Keratinocyte (primary cell): ENCODE measurements around the gene CHRNA10. TPM values are rescaled to one million over a fixed set of nuclear protein-coding genes. Genes with fewer than 3 reads are reported as not detected.

ENCODE experiments used
- DNase-seq: peaks from one replicate; pipeline ENCODE4 v3.0.0-alpha.2; 2011; ENCODE audit warnings: low read depth, missing footprints, low spot score
- FAIRE-seq: peaks from 2 replicates; lab custom pipeline; 2011; peaks lifted over from hg19 to GRCh38; lab: Jason Lieb, UNC
- H2AFZ ChIP-seq: 2 replicates; pipeline ENCODE4 v1.6.0; 2012; ENCODE audit warnings: low read length, control low read depth, inconsistent platforms; ENCODE audit not compliant: control insufficient read depth
- H3K27ac ChIP-seq: 2 replicates; pipeline ENCODE4 v1.5.1; 2011; ENCODE audit warnings: low read length; ENCODE audit not compliant: control insufficient read depth, insufficient read depth
- H3K27me3 ChIP-seq: 3 replicates; pipeline ENCODE4 v1.6.0; 2011; ENCODE audit warnings: low read length; ENCODE audit not compliant: control insufficient read depth, insufficient read depth; ENCODE audit errors: extremely low read depth
- H3K36me3 ChIP-seq, 2 experiments: 2 replicates in 1 of 2; 3 replicates in 1 of 2; pipeline ENCODE4 v1.5.1; 2011; ENCODE audit warnings: low read length in 2 of 2, mild to moderate bottlenecking in 1 of 2; ENCODE audit not compliant: control insufficient read depth in 2 of 2, insufficient read depth in 2 of 2; ENCODE audit errors: extremely low read depth in 1 of 2
- H3K4me1 ChIP-seq: 3 replicates; pipeline ENCODE4 v1.5.1; 2011; ENCODE audit warnings: low read length; ENCODE audit not compliant: control insufficient read depth, insufficient read depth; ENCODE audit errors: extremely low read depth
- H3K4me2 ChIP-seq: 3 replicates; pipeline ENCODE4 v1.6.0; 2011; ENCODE audit warnings: low read depth, low read length; ENCODE audit not compliant: control insufficient read depth, insufficient read depth; ENCODE audit errors: extremely low read depth
- H3K4me3 ChIP-seq, 3 experiments: fragments of 200-600 bp in 1 of 3; sonication (generic) in 1 of 3; 2 replicates in 2 of 3; 3 replicates in 1 of 3; pipeline ENCODE4 v1.5.1; 2011 to 2016; ENCODE audit warnings: low read length in 3 of 3, mild to moderate bottlenecking in 3 of 3, control low read depth in 2 of 3, inconsistent platforms in 1 of 3, low read depth in 1 of 3, mixed read lengths in 1 of 3, mixed run types in 1 of 3, moderate library complexity in 1 of 3; ENCODE audit not compliant: control insufficient read depth in 2 of 3, insufficient read depth in 2 of 3; ENCODE audit errors: extremely low read depth in 1 of 3
- H3K79me2 ChIP-seq: 2 replicates; pipeline ENCODE4 v1.6.0; 2012; ENCODE audit warnings: low read length; ENCODE audit not compliant: control insufficient read depth, insufficient read depth
- H3K9ac ChIP-seq: 3 replicates; pipeline ENCODE4 v1.6.0; 2011; ENCODE audit warnings: low read length; ENCODE audit not compliant: control insufficient read depth, insufficient read depth; ENCODE audit errors: extremely low read depth
- H3K9me1 ChIP-seq: 3 replicates; pipeline ENCODE4 v1.6.0; 2011; ENCODE audit warnings: low read length; ENCODE audit not compliant: control insufficient read depth, insufficient read depth; ENCODE audit errors: extremely low read depth
- H3K9me3 ChIP-seq: 2 replicates; pipeline ENCODE4 v1.5.1; 2012; ENCODE audit warnings: low read depth, low read length; ENCODE audit not compliant: control insufficient read depth
- H4K20me1 ChIP-seq: 3 replicates; pipeline ENCODE4 v1.6.0; 2011; ENCODE audit warnings: low read length; ENCODE audit not compliant: control insufficient read depth, insufficient read depth; ENCODE audit errors: extremely low read depth
- EZH2 ChIP-seq: IDR thresholded peaks from one replicate; pipeline ENCODE4 v1.6.1; 2012; ENCODE audit warnings: inconsistent platforms, mild to moderate bottlenecking, low read length, moderate library complexity
- dilution Hi-C: fragments of 300-500 bp; cut with MboI; formaldehyde crosslinking; loops from one replicate; pipeline ENCODE4 v1.7.0; 2020; ENCODE audit warnings: low sequenced_read_pairs; ENCODE audit not compliant: extremely low pct_ligation_motif_present
- polyA plus RNA-seq, 5 experiments: library from polyadenylated mRNA; depleted of rRNA in 3 of 5; stranded (reverse) in 3 of 5; stranded (forward) in 1 of 5; unstranded in 1 of 5; fragments of >200 nt; gene quantifications; 1 replicate in 1 of 5; 2 replicates in 3 of 5; 3 replicates in 1 of 5; pipeline versions ENCODE4 v1.2.1 to v1.2.3, GENCODE V29; 2011 to 2012; ENCODE audit warnings: missing spikeins in 2 of 5, low read depth in 1 of 5, low replicate concordance in 1 of 5
- TF ChIP-seq, protein P1 (sequence below), 3 experiments: IDR thresholded peaks in 1 of 3; conservative IDR thresholded peaks in 1 of 3; optimal IDR thresholded peaks in 1 of 3; 2 replicates in 2 of 3; 3 replicates in 1 of 3; pipeline versions ENCODE3 to v1.5.1; 2011; ENCODE audit warnings: low read length in 3 of 3, mild to moderate bottlenecking in 3 of 3, moderate library complexity in 2 of 3, control low read depth in 1 of 3, inconsistent platforms in 1 of 3; ENCODE audit not compliant: insufficient read depth in 2 of 3; ENCODE audit errors: extremely low read depth in 1 of 3

Gene CHRNA10
- polyA plus RNA-seq, 1 donor (not counting 4 experiments of a cell fraction or from before 2014, with no cell fraction given) = 0.83 TPM

DNA sequence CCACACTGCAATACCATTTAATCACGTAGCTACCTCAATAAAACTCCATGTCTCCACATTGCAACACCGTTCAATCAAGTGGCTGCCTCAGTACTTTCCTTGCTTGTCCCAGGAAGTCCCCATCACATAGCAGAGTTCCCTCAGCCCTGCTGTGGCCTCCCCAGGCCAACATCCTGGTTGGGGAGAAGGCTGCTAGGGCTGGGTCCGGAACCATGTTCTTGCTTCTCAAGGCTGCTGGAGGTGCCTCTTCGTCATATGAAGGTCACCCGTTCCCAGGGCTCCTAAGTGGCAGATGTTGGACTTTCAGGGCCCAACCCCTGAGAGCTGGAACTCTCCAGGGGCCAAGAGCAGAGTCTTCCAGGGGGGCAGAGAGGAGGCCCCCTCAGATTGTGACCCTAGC, 32.7 kb downstream of the CHRNA10 start:
- no peak overlapping the region for H3K4me2 ChIP-seq
- peaks cover 2% of the 10 kb centered on the region for H4K20me1 ChIP-seq
- FAIRE-seq = no peak
- dilution Hi-C loops = no loop called here
- no peaks in the 10 kb centered on the region for H3K79me2 ChIP-seq
- H2AFZ ChIP-seq = no peak overlapping the region
- H3K4me3 ChIP-seq = no peak overlapping the region
- no peaks in the 10 kb centered on the region for H3K9me3 ChIP-seq
- peaks cover 3% of the 10 kb centered on the region for H3K4me1 ChIP-seq
- H3K9me1 ChIP-seq = no peaks in the 10 kb centered on the region
- TF ChIP-seq, protein P1, sequence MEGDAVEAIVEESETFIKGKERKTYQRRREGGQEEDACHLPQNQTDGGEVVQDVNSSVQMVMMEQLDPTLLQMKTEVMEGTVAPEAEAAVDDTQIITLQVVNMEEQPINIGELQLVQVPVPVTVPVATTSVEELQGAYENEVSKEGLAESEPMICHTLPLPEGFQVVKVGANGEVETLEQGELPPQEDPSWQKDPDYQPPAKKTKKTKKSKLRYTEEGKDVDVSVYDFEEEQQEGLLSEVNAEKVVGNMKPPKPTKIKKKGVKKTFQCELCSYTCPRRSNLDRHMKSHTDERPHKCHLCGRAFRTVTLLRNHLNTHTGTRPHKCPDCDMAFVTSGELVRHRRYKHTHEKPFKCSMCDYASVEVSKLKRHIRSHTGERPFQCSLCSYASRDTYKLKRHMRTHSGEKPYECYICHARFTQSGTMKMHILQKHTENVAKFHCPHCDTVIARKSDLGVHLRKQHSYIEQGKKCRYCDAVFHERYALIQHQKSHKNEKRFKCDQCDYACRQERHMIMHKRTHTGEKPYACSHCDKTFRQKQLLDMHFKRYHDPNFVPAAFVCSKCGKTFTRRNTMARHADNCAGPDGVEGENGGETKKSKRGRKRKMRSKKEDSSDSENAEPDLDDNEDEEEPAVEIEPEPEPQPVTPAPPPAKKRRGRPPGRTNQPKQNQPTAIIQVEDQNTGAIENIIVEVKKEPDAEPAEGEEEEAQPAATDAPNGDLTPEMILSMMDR (optimal IDR thresholded peaks at IDR 0.05 in 1 of 3, IDR thresholded peaks at IDR 0.05 in 1 of 3, conservative IDR thresholded peaks at IDR 0.05 in 1 of 3; ENCODE audit: extremely low read depth in 1 of 3, insufficient read depth in 2 of 3, low read length in 3 of 3) = no peak
- TF ChIP-seq EZH2 = no peak
- no peak for DNase-seq
- H3K9ac ChIP-seq = no peak overlapping the region
- no peaks in the 10 kb centered on the region for H3K36me3 ChIP-seq
- peaks cover 20% of the 10 kb centered on the region for H3K27me3 ChIP-seq
- H3K27ac ChIP-seq = no peak overlapping the region

DNA sequence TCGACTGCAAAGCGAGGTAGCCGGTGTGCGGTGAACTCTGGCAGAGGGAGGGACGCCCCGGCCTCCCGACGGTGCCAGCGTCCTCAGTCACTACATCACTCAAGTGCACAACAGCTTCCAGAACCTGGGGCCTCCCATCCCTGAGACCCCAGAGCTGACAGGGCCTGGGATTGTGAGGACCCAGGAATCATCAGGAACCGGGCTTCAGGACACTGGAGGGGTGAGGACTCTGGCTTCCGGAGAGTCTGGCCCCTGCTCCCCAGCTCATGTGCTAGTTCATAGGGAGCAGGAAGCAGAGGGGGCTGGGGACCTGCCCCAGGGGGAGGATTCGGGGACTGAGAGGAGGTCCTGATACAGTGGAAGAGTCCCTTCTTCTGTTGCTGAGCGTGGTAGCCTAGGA, 34.0 kb downstream of the CHRNA10 start:
- dilution Hi-C loops = no loop called here
- no peak for FAIRE-seq

More for the DNA sequence above, 34.0 kb downstream of the CHRNA10 start:
- no peak overlapping the region for H3K4me3 ChIP-seq
- H2AFZ ChIP-seq = no peak overlapping the region
- no peaks in the 10 kb centered on the region for H3K9me3 ChIP-seq
- DNase-seq = no peak
- H3K4me2 ChIP-seq = no peak overlapping the region
- H3K4me1 ChIP-seq = no peaks in the 10 kb centered on the region
- TF ChIP-seq, protein P1 (optimal IDR thresholded peaks at IDR 0.05 in 1 of 3, IDR thresholded peaks at IDR 0.05 in 1 of 3, conservative IDR thresholded peaks at IDR 0.05 in 1 of 3; ENCODE audit: extremely low read depth in 1 of 3, insufficient read depth in 2 of 3, low read length in 3 of 3) = no peak
- no peak for TF ChIP-seq EZH2
- peaks cover 2% of the 10 kb centered on the region for H4K20me1 ChIP-seq
- no peaks in the 10 kb centered on the region for H3K36me3 ChIP-seq
- H3K79me2 ChIP-seq = no peaks in the 10 kb centered on the region
- peaks cover 10% of the 10 kb centered on the region for H3K27me3 ChIP-seq
- H3K9me1 ChIP-seq = no peaks in the 10 kb centered on the region
- H3K9ac ChIP-seq = no peak overlapping the region
- no peak overlapping the region for H3K27ac ChIP-seq
